ENCODE data around the gene EID2B.

The EID2B gene

GRCh38 chr19:39558624-39559117 is 26.0 kb upstream of the EID2B start:
- no peaks in the 10 kb centered on the region for H3K9me3 ChIP-seq
- TF ChIP-seq, protein P1, sequence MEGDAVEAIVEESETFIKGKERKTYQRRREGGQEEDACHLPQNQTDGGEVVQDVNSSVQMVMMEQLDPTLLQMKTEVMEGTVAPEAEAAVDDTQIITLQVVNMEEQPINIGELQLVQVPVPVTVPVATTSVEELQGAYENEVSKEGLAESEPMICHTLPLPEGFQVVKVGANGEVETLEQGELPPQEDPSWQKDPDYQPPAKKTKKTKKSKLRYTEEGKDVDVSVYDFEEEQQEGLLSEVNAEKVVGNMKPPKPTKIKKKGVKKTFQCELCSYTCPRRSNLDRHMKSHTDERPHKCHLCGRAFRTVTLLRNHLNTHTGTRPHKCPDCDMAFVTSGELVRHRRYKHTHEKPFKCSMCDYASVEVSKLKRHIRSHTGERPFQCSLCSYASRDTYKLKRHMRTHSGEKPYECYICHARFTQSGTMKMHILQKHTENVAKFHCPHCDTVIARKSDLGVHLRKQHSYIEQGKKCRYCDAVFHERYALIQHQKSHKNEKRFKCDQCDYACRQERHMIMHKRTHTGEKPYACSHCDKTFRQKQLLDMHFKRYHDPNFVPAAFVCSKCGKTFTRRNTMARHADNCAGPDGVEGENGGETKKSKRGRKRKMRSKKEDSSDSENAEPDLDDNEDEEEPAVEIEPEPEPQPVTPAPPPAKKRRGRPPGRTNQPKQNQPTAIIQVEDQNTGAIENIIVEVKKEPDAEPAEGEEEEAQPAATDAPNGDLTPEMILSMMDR (IDR thresholded peaks at IDR 0.05): no peak
- peaks cover 46% of the 10 kb centered on the region for H3K27me3 ChIP-seq
- H3K36me3 ChIP-seq: no peaks in the 10 kb centered on the region
- no peaks in the 10 kb centered on the region for H3K4me1 ChIP-seq (ENCODE audit: control insufficient read depth in 1 of 2, insufficient read depth in 1 of 2, low read depth in 1 of 2, low read length in 1 of 2)
- H3K4me3 ChIP-seq (ENCODE audit: low read depth in 1 of 2, low read length in 1 of 2): no peak overlapping the region
- no peak overlapping the region for H3K27ac ChIP-seq

DNA sequence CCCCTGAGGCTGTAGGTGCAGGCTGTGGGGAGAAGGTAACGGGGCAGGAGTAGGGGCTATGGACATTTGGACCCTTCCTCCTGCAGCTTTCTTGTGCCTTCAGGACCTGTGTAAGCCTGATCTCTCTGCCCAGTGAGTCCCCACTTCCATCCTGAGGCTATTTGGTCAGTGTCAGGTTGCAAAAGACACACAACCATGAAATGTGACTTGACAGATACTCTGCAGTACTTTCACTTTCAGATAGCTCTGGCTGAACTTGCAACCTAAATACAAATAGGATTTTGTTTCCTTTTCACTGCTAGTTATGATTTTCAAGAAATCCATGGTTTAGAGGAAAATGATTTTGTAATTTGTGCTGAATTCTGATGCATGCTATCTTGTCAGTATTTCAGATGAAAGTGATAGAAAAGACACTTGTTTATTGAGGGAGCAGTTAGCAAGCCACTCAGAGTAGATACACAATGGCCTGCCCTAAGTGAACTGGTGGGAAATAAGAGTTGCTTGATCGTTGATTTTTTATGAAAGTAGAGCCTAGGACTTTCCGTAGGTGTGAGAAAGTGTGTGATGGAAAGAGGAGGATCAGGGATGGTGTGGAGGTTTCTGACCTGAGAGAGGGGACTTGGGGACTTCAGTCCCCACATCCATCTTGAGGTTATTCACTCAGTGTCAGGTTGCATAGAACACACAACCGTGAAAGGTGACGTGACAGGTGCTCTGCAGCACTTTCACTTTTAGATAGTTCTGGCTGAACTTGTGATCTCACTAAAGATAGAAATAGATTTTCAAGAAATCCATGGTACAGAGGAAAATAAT is 25.4 kb upstream of the EID2B start:
- Histone ChIP-seq H3K36me3 (no peaks in the 10 kb centered on the region), H3K4me3 (ENCODE audit: low read depth in 1 of 2, low read length in 1 of 2) (no peak overlapping the region), H3K27ac (no peak overlapping the region), H3K27me3 (peaks cover 39% of the 10 kb centered on the region), H3K9me3 (no peaks in the 10 kb centered on the region), H3K4me1 (ENCODE audit: control insufficient read depth in 1 of 2, insufficient read depth in 1 of 2, low read depth in 1 of 2, low read length in 1 of 2) (no peaks in the 10 kb centered on the region)
- TF ChIP-seq, protein P1 (IDR thresholded peaks at IDR 0.05): no peak

DNA sequence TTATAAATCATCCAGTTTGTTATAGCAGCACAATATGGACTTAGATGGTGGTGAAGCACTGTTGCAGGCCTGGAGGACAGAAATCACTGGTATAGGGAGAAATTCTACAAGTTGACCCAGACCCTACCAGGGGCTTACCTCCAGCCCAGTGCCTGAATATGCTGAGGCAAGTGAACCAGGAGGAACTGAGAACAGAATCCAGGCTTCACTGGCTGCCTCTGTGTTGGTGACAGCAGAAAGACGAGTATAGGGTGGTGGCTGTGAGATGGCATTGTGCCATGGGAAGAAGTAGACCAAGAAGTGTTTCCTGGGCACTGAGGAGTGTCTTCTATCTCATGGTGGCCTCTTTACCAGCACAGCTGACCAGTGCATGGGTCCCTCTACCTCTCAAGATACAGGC is 23.2 kb upstream of the EID2B start:
- TF ChIP-seq, protein P1 (IDR thresholded peaks at IDR 0.05): no peak
- H3K27me3 ChIP-seq: peaks cover 29% of the 10 kb centered on the region

DNA sequence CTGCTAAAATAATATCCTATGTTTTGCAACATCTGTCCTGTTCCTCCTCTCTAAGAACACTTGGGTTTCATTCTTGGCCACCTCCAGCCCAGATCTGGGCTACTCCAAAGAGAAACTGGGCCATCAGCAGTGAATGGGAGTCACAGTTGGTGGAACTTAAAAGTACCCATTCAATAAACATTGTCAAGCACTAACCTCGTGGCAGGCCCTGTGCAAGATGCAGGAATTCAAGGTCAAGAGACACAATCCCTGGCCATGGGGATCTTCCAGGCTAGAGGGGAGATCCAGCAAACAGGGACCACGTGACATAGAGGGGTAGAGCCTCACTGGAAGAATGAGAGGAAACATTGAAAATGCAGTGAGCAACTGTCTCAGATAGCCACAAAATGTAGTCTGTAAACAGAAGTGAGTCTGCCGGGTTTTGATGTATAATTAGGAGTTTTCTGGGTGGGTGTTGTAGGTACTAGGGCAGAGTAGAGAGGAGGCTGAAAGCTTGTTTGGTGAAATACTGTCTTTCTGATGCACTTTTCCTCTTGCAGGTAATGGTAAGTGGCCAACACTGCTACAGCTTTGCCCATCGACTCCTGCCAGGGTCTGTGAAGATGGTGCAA is 22.2 kb upstream of the EID2B start:
- no peaks in the 10 kb centered on the region for H3K4me1 ChIP-seq (ENCODE audit: control insufficient read depth in 1 of 2, insufficient read depth in 1 of 2, low read depth in 1 of 2, low read length in 1 of 2)
- no peaks in the 10 kb centered on the region for H3K36me3 ChIP-seq
- TF ChIP-seq, protein P1 (IDR thresholded peaks at IDR 0.05): no peak

More for the DNA sequence above, 23.2 kb upstream of the EID2B start:
- Histone ChIP-seq H3K4me3 (ENCODE audit: low read depth in 1 of 2, low read length in 1 of 2) (no peak overlapping the region), H3K27ac (no peak overlapping the region), H3K36me3 (no peaks in the 10 kb centered on the region), H3K9me3 (no peaks in the 10 kb centered on the region), H3K4me1 (ENCODE audit: control insufficient read depth in 1 of 2, insufficient read depth in 1 of 2, low read depth in 1 of 2, low read length in 1 of 2) (no peaks in the 10 kb centered on the region)

DNA sequence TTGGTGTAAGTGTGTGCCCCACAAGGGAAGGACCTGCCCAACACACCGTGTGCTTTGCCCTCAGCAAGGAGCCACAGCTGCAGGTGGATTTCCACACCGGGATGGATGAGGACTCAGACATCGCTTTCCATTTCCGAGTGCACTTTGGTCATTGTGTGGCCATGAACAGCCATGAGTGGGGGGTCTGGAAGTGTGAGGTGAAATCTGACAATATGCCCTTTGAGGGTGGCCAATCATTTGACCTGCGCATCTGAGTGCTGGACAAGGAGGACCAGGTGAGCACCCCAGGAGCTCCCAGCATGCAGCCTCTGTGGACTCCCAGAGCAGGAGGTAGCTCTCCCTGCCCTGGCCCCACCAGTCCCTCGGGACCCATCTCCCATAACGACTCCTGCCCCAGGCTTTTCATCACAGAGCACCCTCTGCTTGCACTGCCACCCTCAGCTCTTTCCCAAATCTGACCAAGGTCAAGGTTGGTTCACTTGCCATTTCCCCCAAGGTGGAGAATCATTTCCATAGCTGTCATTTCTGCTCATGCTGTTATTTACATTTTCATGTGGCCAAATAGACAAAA is 20.5 kb upstream of the EID2B start:
- no peaks in the 10 kb centered on the region for H3K4me1 ChIP-seq (ENCODE audit: control insufficient read depth in 1 of 2, insufficient read depth in 1 of 2, low read depth in 1 of 2, low read length in 1 of 2)
- TF ChIP-seq, protein P1 (IDR thresholded peaks at IDR 0.05): no peak
- no peaks in the 10 kb centered on the region for H3K36me3 ChIP-seq

More for the DNA sequence above, 22.2 kb upstream of the EID2B start:
- Histone ChIP-seq H3K27ac (no peak overlapping the region), H3K4me3 (ENCODE audit: low read depth in 1 of 2, low read length in 1 of 2) (no peak overlapping the region), H3K9me3 (no peaks in the 10 kb centered on the region), H3K27me3 (peaks cover 20% of the 10 kb centered on the region)

More for the DNA sequence above, 20.5 kb upstream of the EID2B start:
- Histone ChIP-seq H3K9me3 (no peaks in the 10 kb centered on the region), H3K4me3 (ENCODE audit: low read depth in 1 of 2, low read length in 1 of 2) (no peak overlapping the region), H3K27ac (no peak overlapping the region), H3K27me3 (peaks cover 17% of the 10 kb centered on the region)

Measured in neutrophil (primary cell).